Stimulated activated effector memory CD8-positive, alpha-beta T cell treated with anti-CD3 and anti-CD28 coated beads, Interleukin-12 subunit alpha, Interleukin-12 subunit beta, amount 100 ng/mL, for 72 hours (primary cell): ENCODE measurements around the gene ATP12A.

Experiments used
- ATAC-seq: fragments of 150-1000 bp; cut with Tn5 transposase; 2 replicates; pipeline ENCODE4 v1.10.0; 2021
- DNase-seq, 2 donors: peaks; one replicate each; pipeline ENCODE4 v3.0.0; 2021 to 2022; ENCODE audit warnings: low spot score in 2 of 2
- H3K27ac Mint-ChIP-seq: one replicate; pipeline ENCODE4 v1.8.0; 2022; ENCODE audit warnings: mild to moderate bottlenecking, mixed read lengths
- H3K36me3 Mint-ChIP-seq: one replicate; pipeline ENCODE4 v1.8.0; 2022; ENCODE audit warnings: mild to moderate bottlenecking, mixed read lengths
- H3K4me1 Mint-ChIP-seq: one replicate; pipeline ENCODE4 v1.8.0; 2022; ENCODE audit warnings: mixed read lengths
- H3K4me3 Mint-ChIP-seq: one replicate; pipeline ENCODE4 v1.8.0; 2022; ENCODE audit warnings: mild to moderate bottlenecking, mixed read lengths
- H3K9me3 Mint-ChIP-seq: one replicate; pipeline ENCODE4 v1.8.0; 2022; ENCODE audit warnings: mixed read lengths

The ATP12A gene

GRCh38 chr13:24675806-24676570 lies 4.2 kb upstream of the ATP12A start:
- Mint-ChIP-seq H3K9me3 (no peaks in the 10 kb centered on the region), H3K27ac (no peak overlapping the region)
- ATAC-seq: no peak

GRCh38 chr13:24678151-24678550 lies 2.1 kb upstream of the ATP12A start:
- Mint-ChIP-seq H3K4me3 (no peak overlapping the region), H3K9me3 (no peaks in the 10 kb centered on the region), H3K4me1 (peaks cover 15% of the 10 kb centered on the region), H3K36me3 (peaks cover 7% of the 10 kb centered on the region), H3K27ac (no peak overlapping the region)
- ATAC-seq (no peak), DNase-seq (no peak)

More at GRCh38 chr13:24675806-24676570, 4.2 kb upstream of the ATP12A start:
- no peak overlapping the region for H3K4me3 Mint-ChIP-seq
- DNase-seq: no peak
- H3K36me3 Mint-ChIP-seq: no peaks in the 10 kb centered on the region
- peaks cover 12% of the 10 kb centered on the region for H3K4me1 Mint-ChIP-seq

- Mint-ChIP-seq H3K4me3 (peak overlapping the region; percentile 53), H3K27ac (no peak overlapping the region), H3K4me1 (peaks cover 30% of the 10 kb centered on the region), H3K36me3 (peaks cover 7% of the 10 kb centered on the region), H3K9me3 (no peaks in the 10 kb centered on the region)
- no peak for ATAC-seq
- DNase-seq: no peak
Measured at GRCh38 chr13:24679686-24680085, 522 bp upstream of the ATP12A start.

- DNase-seq: no peak
- no peak for ATAC-seq
- H3K4me1 Mint-ChIP-seq: peaks cover 41% of the 10 kb centered on the region
- no peaks in the 10 kb centered on the region for H3K9me3 Mint-ChIP-seq
- H3K27ac Mint-ChIP-seq: no peak overlapping the region
- H3K4me3 Mint-ChIP-seq: peak overlapping the region; percentile 6
- peaks cover 12% of the 10 kb centered on the region for H3K36me3 Mint-ChIP-seq
Measured at GRCh38 chr13:24680921-24681604, 855 bp downstream of the ATP12A start.

GRCh38 chr13:24681930-24682329 lies 1.7 kb downstream of the ATP12A start:
- H3K4me3 Mint-ChIP-seq: peak overlapping the region; percentile 6
- H3K9me3 Mint-ChIP-seq: no peaks in the 10 kb centered on the region
- ATAC-seq: no peak
- peaks cover 41% of the 10 kb centered on the region for H3K4me1 Mint-ChIP-seq
- DNase-seq: no peak
- peaks cover 12% of the 10 kb centered on the region for H3K36me3 Mint-ChIP-seq
- H3K27ac Mint-ChIP-seq: no peak overlapping the region

- Mint-ChIP-seq H3K4me1 (peaks cover 41% of the 10 kb centered on the region), H3K9me3 (no peaks in the 10 kb centered on the region), H3K27ac (no peak overlapping the region), H3K4me3 (no peak overlapping the region), H3K36me3 (peaks cover 12% of the 10 kb centered on the region)
- DNase-seq: no peak
- no peak for ATAC-seq
Measured at GRCh38 chr13:24682353-24682752, 2.1 kb downstream of the ATP12A start.

GRCh38 chr13:24683351-24683750 lies 3.1 kb downstream of the ATP12A start:
- Mint-ChIP-seq H3K27ac (no peak overlapping the region), H3K4me3 (peak overlapping the region; percentile 36), H3K36me3 (peaks cover 12% of the 10 kb centered on the region), H3K9me3 (no peaks in the 10 kb centered on the region), H3K4me1 (peaks cover 41% of the 10 kb centered on the region)
- ATAC-seq (no peak), DNase-seq (no peak)

- H3K27ac Mint-ChIP-seq: peak overlapping the region; percentile 2
- peaks cover 41% of the 10 kb centered on the region for H3K4me1 Mint-ChIP-seq
- peak overlapping the region; percentile 36 for H3K4me3 Mint-ChIP-seq
- H3K36me3 Mint-ChIP-seq: peaks cover 12% of the 10 kb centered on the region
- DNase-seq (peak; percentile 47 to 79), ATAC-seq (peak; percentile 73)
- H3K9me3 Mint-ChIP-seq: no peaks in the 10 kb centered on the region
Measured at GRCh38 chr13:24683838-24684599, 3.8 kb downstream of the ATP12A start.

- Mint-ChIP-seq H3K4me1 (peaks cover 41% of the 10 kb centered on the region), H3K27ac (peak overlapping the region; percentile 2), H3K9me3 (no peaks in the 10 kb centered on the region), H3K36me3 (peaks cover 12% of the 10 kb centered on the region), H3K4me3 (peak overlapping the region; percentile 36)
- peak; percentile 36 for ATAC-seq
- no peak for DNase-seq
Measured at GRCh38 chr13:24684600-24684998, 4.4 kb downstream of the ATP12A start.

- no peaks in the 10 kb centered on the region for H3K9me3 Mint-ChIP-seq
- H3K36me3 Mint-ChIP-seq: peaks cover 12% of the 10 kb centered on the region
- H3K4me3 Mint-ChIP-seq: peak overlapping the region; percentile 36
- DNase-seq (no peak), ATAC-seq (no peak)
- H3K27ac Mint-ChIP-seq: peak overlapping the region; percentile 24
- H3K4me1 Mint-ChIP-seq: peaks cover 36% of the 10 kb centered on the region
Measured at GRCh38 chr13:24685314-24685713, 5.1 kb downstream of the ATP12A start.

- no peaks in the 10 kb centered on the region for H3K9me3 Mint-ChIP-seq
- no peak overlapping the region for H3K27ac Mint-ChIP-seq
- DNase-seq (no peak), ATAC-seq (no peak)
- H3K4me1 Mint-ChIP-seq: peaks cover 26% of the 10 kb centered on the region
- peaks cover 6% of the 10 kb centered on the region for H3K36me3 Mint-ChIP-seq
- no peak overlapping the region for H3K4me3 Mint-ChIP-seq
Measured at GRCh38 chr13:24687611-24688010, 7.4 kb downstream of the ATP12A start.

GRCh38 chr13:24688111-24688510 lies 7.9 kb downstream of the ATP12A start:
- Mint-ChIP-seq H3K27ac (no peak overlapping the region), H3K4me3 (no peak overlapping the region), H3K9me3 (no peaks in the 10 kb centered on the region), H3K36me3 (peaks cover 6% of the 10 kb centered on the region), H3K4me1 (peaks cover 26% of the 10 kb centered on the region)
- DNase-seq: no peak
- ATAC-seq: no peak

GRCh38 chr13:24688950-24689349 lies 8.7 kb downstream of the ATP12A start:
- peaks cover 23% of the 10 kb centered on the region for H3K4me1 Mint-ChIP-seq
- no peaks in the 10 kb centered on the region for H3K9me3 Mint-ChIP-seq
- DNase-seq (no peak), ATAC-seq (no peak)
- peaks cover 6% of the 10 kb centered on the region for H3K36me3 Mint-ChIP-seq
- H3K27ac Mint-ChIP-seq: no peak overlapping the region
- H3K4me3 Mint-ChIP-seq: no peak overlapping the region

- no peak overlapping the region for H3K27ac Mint-ChIP-seq
- DNase-seq (no peak), ATAC-seq (no peak)
- no peaks in the 10 kb centered on the region for H3K36me3 Mint-ChIP-seq
- no peaks in the 10 kb centered on the region for H3K9me3 Mint-ChIP-seq
- peaks cover 8% of the 10 kb centered on the region for H3K4me1 Mint-ChIP-seq
- no peak overlapping the region for H3K4me3 Mint-ChIP-seq
Measured at GRCh38 chr13:24691381-24691780, 11.2 kb downstream of the ATP12A start.

- ATAC-seq (no peak), DNase-seq (no peak)
- H3K4me1 Mint-ChIP-seq: peaks cover 8% of the 10 kb centered on the region
- H3K27ac Mint-ChIP-seq: no peak overlapping the region
- no peaks in the 10 kb centered on the region for H3K9me3 Mint-ChIP-seq
- H3K4me3 Mint-ChIP-seq: no peak overlapping the region
- H3K36me3 Mint-ChIP-seq: no peaks in the 10 kb centered on the region
Measured at GRCh38 chr13:24692561-24692960, 12.4 kb downstream of the ATP12A start.
